ENCODE results near the gene TMEM212.

GRCh38 chr3:171901615-171902312, 58.6 kb downstream of the TMEM212 start:
- TF ChIP-seq EZH2 (IDR thresholded peaks at IDR 0.05; ENCODE audit: insufficient read depth, poor library complexity, severe bottlenecking) = no peak
- TF ChIP-seq EZH2phosphoT487 (IDR thresholded peaks at IDR 0.05; ENCODE audit: insufficient read depth, low read depth) = no peak

Data from GM23248 (cell line).